H7 (cell line): ENCODE measurements around the gene FCAR. TPM values are rescaled to one million over a fixed set of nuclear protein-coding genes. Genes with fewer than 3 reads are reported as not detected.

Experiments
- total RNA-seq: library from RNA; depleted of rRNA; stranded (reverse); fragments of >200 nt; shearing (Covaris generic); gene quantifications from 2 replicates; pipeline ENCODE4 v1.2.3, GENCODE V29; 2014; rRNA removed

The FCAR gene
- total RNA-seq, 1 experiment from 2014 or later: not detected

Other genes starting within 250 kb of the FCAR start
- not detected in 2 replicates for gene LILRB1, start 243.8 kb upstream of the FCAR start, total RNA-seq
- gene LILRB4, start 211.2 kb upstream of the FCAR start, total RNA-seq: not detected in 2 replicates
- gene KIR3DL3, start 149.8 kb upstream of the FCAR start, total RNA-seq: not detected in 2 replicates
- not detected in 2 replicates for gene KIR2DL3, start 135.7 kb upstream of the FCAR start, total RNA-seq
- not detected in 2 replicates for gene KIR2DL1, start 104.4 kb upstream of the FCAR start, total RNA-seq
- not detected in 2 replicates for gene KIR2DL4, start 70.6 kb upstream of the FCAR start, total RNA-seq
- gene KIR3DL1, start 57.8 kb upstream of the FCAR start, total RNA-seq: not detected in 2 replicates
- gene KIR2DS4, start 41.6 kb upstream of the FCAR start, total RNA-seq: not detected in 2 replicates
- not detected in 2 replicates for gene KIR3DL2, start 23.8 kb upstream of the FCAR start, total RNA-seq
- 1.8 and 12.6 TPM in 2 replicates for gene NCR1, start 31.9 kb downstream of the FCAR start, total RNA-seq
- gene NLRP7, start 73.3 kb downstream of the FCAR start, total RNA-seq: 1.9 and 3.2 TPM in 2 replicates
- 1.0 and 1.3 TPM in 2 replicates for gene NLRP2, start 92.1 kb downstream of the FCAR start, total RNA-seq
- not detected in 2 replicates for gene GP6, start 164.0 kb downstream of the FCAR start, total RNA-seq
- 21.2 and 24.4 TPM in 2 replicates for gene RDH13, start 188.9 kb downstream of the FCAR start, total RNA-seq
- 20.0 and 22.9 TPM in 2 replicates for gene EPS8L1, start 201.6 kb downstream of the FCAR start, total RNA-seq
- 57.5 and 66.4 TPM in 2 replicates for gene PPP1R12C, start 243.4 kb downstream of the FCAR start, total RNA-seq